Measurements from ENCODE around the gene PPP3R2.

The PPP3R2 gene

GRCh38 chr9:101587332-101588043, 7.3 kb downstream of the PPP3R2 start:
- no peak overlapping the region for H3K9ac ChIP-seq (ENCODE audit: low read length)
- no peak for TF ChIP-seq CTCF (IDR thresholded peaks at IDR 0.05; ENCODE audit: low read length)
- TF ChIP-seq EZH2 (IDR thresholded peaks at IDR 0.05; ENCODE audit: borderline replicate concordance, low read length): no peak
- no peak overlapping the region for H3K4me3 ChIP-seq (ENCODE audit: low read depth, low read length, poor library complexity, severe bottlenecking)
- H3K4me1 ChIP-seq (ENCODE audit: insufficient read depth, low read length, severe bottlenecking): no peaks in the 10 kb centered on the region
- no peaks in the 10 kb centered on the region for H3K27me3 ChIP-seq (ENCODE audit: insufficient read depth, low read length)
- H3K27ac ChIP-seq (ENCODE audit: low read depth, low read length, poor library complexity, severe bottlenecking): no peak overlapping the region
- H2AFZ ChIP-seq (ENCODE audit: low read length): no peak overlapping the region
- no peaks in the 10 kb centered on the region for H3K36me3 ChIP-seq (ENCODE audit: insufficient read depth, low read length)
- H3K9me2 ChIP-seq (ENCODE audit: low read depth, low read length): no peaks in the 10 kb centered on the region
- no peaks in the 10 kb centered on the region for H3F3A ChIP-seq (ENCODE audit: insufficient read depth, low read length)
- H3K79me2 ChIP-seq (ENCODE audit: insufficient read depth, low read length): no peaks in the 10 kb centered on the region
- H3K9me3 ChIP-seq (ENCODE audit: low read length): no peaks in the 10 kb centered on the region
- no peaks in the 10 kb centered on the region for H4K20me1 ChIP-seq (ENCODE audit: insufficient read depth, low read length)
- H3K4me2 ChIP-seq (ENCODE audit: low read length): no peak overlapping the region

- Histone ChIP-seq H3K4me1 (ENCODE audit: insufficient read depth, low read length, severe bottlenecking) (no peaks in the 10 kb centered on the region), H3K9me2 (ENCODE audit: low read depth, low read length) (no peaks in the 10 kb centered on the region), H2AFZ (ENCODE audit: low read length) (no peak overlapping the region), H3K4me3 (ENCODE audit: low read depth, low read length, poor library complexity, severe bottlenecking) (no peak overlapping the region), H3K36me3 (ENCODE audit: insufficient read depth, low read length) (no peaks in the 10 kb centered on the region), H3K4me2 (ENCODE audit: low read length) (no peak overlapping the region), H4K20me1 (ENCODE audit: insufficient read depth, low read length) (no peaks in the 10 kb centered on the region), H3K9me3 (ENCODE audit: low read length) (no peaks in the 10 kb centered on the region), H3K27ac (ENCODE audit: low read depth, low read length, poor library complexity, severe bottlenecking) (no peak overlapping the region), H3F3A (ENCODE audit: insufficient read depth, low read length) (no peaks in the 10 kb centered on the region), H3K9ac (ENCODE audit: low read length) (no peak overlapping the region), H3K79me2 (ENCODE audit: insufficient read depth, low read length) (no peaks in the 10 kb centered on the region), H3K27me3 (ENCODE audit: insufficient read depth, low read length) (no peaks in the 10 kb centered on the region)
- TF ChIP-seq CTCF (IDR thresholded peaks at IDR 0.05; ENCODE audit: low read length) (no peak), EZH2 (IDR thresholded peaks at IDR 0.05; ENCODE audit: borderline replicate concordance, low read length) (no peak)
Measured at GRCh38 chr9:101586651-101587050, 8.1 kb downstream of the PPP3R2 start.

- no peaks in the 10 kb centered on the region for H3K9me3 ChIP-seq (ENCODE audit: low read length)
- no peak overlapping the region for H3K27ac ChIP-seq (ENCODE audit: low read depth, low read length, poor library complexity, severe bottlenecking)
- TF ChIP-seq EZH2 (IDR thresholded peaks at IDR 0.05; ENCODE audit: borderline replicate concordance, low read length) (no peak), CTCF (IDR thresholded peaks at IDR 0.05; ENCODE audit: low read length) (no peak)
- H2AFZ ChIP-seq (ENCODE audit: low read length): no peak overlapping the region
- no peaks in the 10 kb centered on the region for H3F3A ChIP-seq (ENCODE audit: insufficient read depth, low read length)
- H3K27me3 ChIP-seq (ENCODE audit: insufficient read depth, low read length): no peaks in the 10 kb centered on the region
- H3K36me3 ChIP-seq (ENCODE audit: insufficient read depth, low read length): no peaks in the 10 kb centered on the region
- no peak overlapping the region for H3K4me2 ChIP-seq (ENCODE audit: low read length)
- H3K4me1 ChIP-seq (ENCODE audit: insufficient read depth, low read length, severe bottlenecking): no peaks in the 10 kb centered on the region
- H3K9ac ChIP-seq (ENCODE audit: low read length): no peak overlapping the region
- no peaks in the 10 kb centered on the region for H4K20me1 ChIP-seq (ENCODE audit: insufficient read depth, low read length)
- H3K79me2 ChIP-seq (ENCODE audit: insufficient read depth, low read length): no peaks in the 10 kb centered on the region
- H3K4me3 ChIP-seq (ENCODE audit: low read depth, low read length, poor library complexity, severe bottlenecking): no peak overlapping the region
- H3K9me2 ChIP-seq (ENCODE audit: low read depth, low read length): no peaks in the 10 kb centered on the region
Measured at GRCh38 chr9:101585740-101586139, 9.0 kb downstream of the PPP3R2 start.
